Left lobe of liver (tissue), 2 donors: ENCODE measurements around the gene AP1AR. TPM values are rescaled to one million over a fixed set of nuclear protein-coding genes. Genes with fewer than 3 reads are reported as not detected.
A peak's percentile ranks its signal among the peaks of the same experiment; 100 is the strongest.
"Not testable (repeated sequence)": the region's sequence is repeated elsewhere in the genome, so short reads cannot be mapped to it uniquely, and the experiment has no call there.

Experiments
- ATAC-seq: fragments of 200-7000 bp; cut with Tn5 transposase; one replicate; pipeline ENCODE4 v1.9.1; 2020; ENCODE audit warnings: mild to moderate bottlenecking, moderate library complexity
- DNase-seq: peaks from one replicate; pipeline ENCODE4 v3.0.0-alpha.2; 2020; ENCODE audit warnings: low spot score
- total RNA-seq: library from RNA; stranded (reverse); gene quantifications from one replicate; pipeline ENCODE4 v1.2.1, GENCODE V29; 2021
- donor health status: DM: no; HTN: no; CAD: no; lungs with moderate emphysema.
- donor health status: DM: no; HTN: yes; CAD: no.

The AP1AR gene
- 13.4 TPM for total RNA-seq

- ATAC-seq = peak; percentile 73
- peak; percentile 83 for DNase-seq
Measured at GRCh38 chr4:112231779-112232713, at the start of gene AP1AR. Gene AP1AR (plus strand): TSS chr4:112231787. CDS start chr4:112232092, 305 bp downstream.

GRCh38 chr4:112182604-112183003 lies 49.0 kb upstream of the AP1AR start:
- ATAC-seq = peak; percentile 50
- DNase-seq = no peak

- ATAC-seq (no peak), DNase-seq (no peak)
Measured at GRCh38 chr4:112183252-112183651, 48.3 kb upstream of the AP1AR start.

GRCh38 chr4:112184438-112184837 lies 47.1 kb upstream of the AP1AR start:
- no peak for DNase-seq
- ATAC-seq = no peak

GRCh38 chr4:112185334-112185733 lies 46.3 kb upstream of the AP1AR start:
- DNase-seq (no peak), ATAC-seq (no peak)

GRCh38 chr4:112185740-112186670 lies 45.6 kb upstream of the AP1AR start:
- ATAC-seq (peak; percentile 42), DNase-seq (no peak)

- DNase-seq (no peak), ATAC-seq (peak; percentile 31)
Measured at GRCh38 chr4:112189754-112190153, 41.8 kb upstream of the AP1AR start.

- ATAC-seq (no peak), DNase-seq (no peak)
Measured at GRCh38 chr4:112190684-112191083, 40.9 kb upstream of the AP1AR start.

GRCh38 chr4:112196461-112196860 lies 35.1 kb upstream of the AP1AR start:
- ATAC-seq (no peak), DNase-seq (no peak)

- ATAC-seq = no peak
Measured at GRCh38 chr4:112199041-112199440, 32.5 kb upstream of the AP1AR start.

GRCh38 chr4:112201915-112202505 lies 29.6 kb upstream of the AP1AR start:
- ATAC-seq = no peak
- no peak for DNase-seq

More at GRCh38 chr4:112199041-112199440, 32.5 kb upstream of the AP1AR start:
- no peak for DNase-seq

GRCh38 chr4:112203593-112203992 lies 28.0 kb upstream of the AP1AR start:
- ATAC-seq (no peak), DNase-seq (no peak)

GRCh38 chr4:112206431-112206830 lies 25.2 kb upstream of the AP1AR start:
- DNase-seq (no peak), ATAC-seq (no peak)

GRCh38 chr4:112208137-112209095 lies 23.2 kb upstream of the AP1AR start:
- ATAC-seq = not testable (repeated sequence)

GRCh38 chr4:112210777-112211176 lies 20.8 kb upstream of the AP1AR start:
- no peak for DNase-seq
- ATAC-seq = no peak

More at GRCh38 chr4:112208137-112209095, 23.2 kb upstream of the AP1AR start:
- DNase-seq = not testable (repeated sequence)

GRCh38 chr4:112213091-112213490 lies 18.5 kb upstream of the AP1AR start:
- no peak for DNase-seq
- ATAC-seq = no peak

- ATAC-seq = no peak
Measured at GRCh38 chr4:112213856-112214255, 17.7 kb upstream of the AP1AR start.

GRCh38 chr4:112214390-112215264 lies 17.0 kb upstream of the AP1AR start:
- DNase-seq = no peak
- peak; percentile 80 for ATAC-seq

More at GRCh38 chr4:112213856-112214255, 17.7 kb upstream of the AP1AR start:
- no peak for DNase-seq
